RPMI7951 (cell line): ENCODE results near the gene THSD4. TPM values are rescaled to one million over a fixed set of nuclear protein-coding genes. Genes with fewer than 3 reads are reported as not detected.
"Not testable (repeated sequence)": the region's sequence is repeated elsewhere in the genome, so short reads cannot be mapped to it uniquely, and the experiment has no call there.

Experiments
- DNase-seq: peaks from one replicate; pipeline ENCODE4 v3.0.0-alpha.2; 2012; ENCODE audit warnings: low read depth
- total RNA-seq: library from RNA; depleted of rRNA; stranded (reverse); fragments of >200 nt; shearing (Covaris generic); gene quantifications from 2 replicates; pipeline ENCODE4 v1.2.3, GENCODE V29; 2014

The THSD4 gene
- total RNA-seq, 1 experiment from 2014 or later, result 25.2 TPM

- no peak for DNase-seq
Observed at GRCh38 chr15:71656425-71656824, 541.2 kb downstream of the THSD4 start.

GRCh38 chr15:71657141-71657540, 541.9 kb downstream of the THSD4 start:
- no peak for DNase-seq

- no peak for DNase-seq
Observed at GRCh38 chr15:71658036-71658435, 542.8 kb downstream of the THSD4 start.

GRCh38 chr15:71658827-71659729, 543.8 kb downstream of the THSD4 start:
- DNase-seq, result no peak

GRCh38 chr15:71659730-71660067, 544.4 kb downstream of the THSD4 start:
- peak; percentile 32 for DNase-seq

- DNase-seq, result no peak
Observed at GRCh38 chr15:71660501-71660900, 545.2 kb downstream of the THSD4 start.

GRCh38 chr15:71662306-71662705, 547.0 kb downstream of the THSD4 start:
- DNase-seq, result no peak

- DNase-seq, result no peak
Observed at GRCh38 chr15:71664622-71665021, 549.4 kb downstream of the THSD4 start.

GRCh38 chr15:71666763-71667620, 551.7 kb downstream of the THSD4 start:
- no peak for DNase-seq

GRCh38 chr15:71669688-71670087, 554.4 kb downstream of the THSD4 start:
- peak; percentile 47 for DNase-seq

GRCh38 chr15:71670222-71670621, 555.0 kb downstream of the THSD4 start:
- not testable (repeated sequence) for DNase-seq

- DNase-seq, result no peak
Observed at GRCh38 chr15:71674354-71674753, 559.1 kb downstream of the THSD4 start.

- no peak for DNase-seq
Observed at GRCh38 chr15:71677352-71677751, 562.1 kb downstream of the THSD4 start.

- no peak for DNase-seq
Observed at GRCh38 chr15:71677766-71678165, 562.5 kb downstream of the THSD4 start.

- DNase-seq, result no peak
Observed at GRCh38 chr15:71678191-71678590, 562.9 kb downstream of the THSD4 start.

GRCh38 chr15:71678605-71679004, 563.3 kb downstream of the THSD4 start:
- no peak for DNase-seq

- no peak for DNase-seq
Observed at GRCh38 chr15:71679223-71679792, 564.0 kb downstream of the THSD4 start.

GRCh38 chr15:71679793-71680353, 564.6 kb downstream of the THSD4 start:
- peak; percentile 73 for DNase-seq

- no peak for DNase-seq
Observed at GRCh38 chr15:71682001-71682400, 566.7 kb downstream of the THSD4 start.

GRCh38 chr15:71683411-71684274, 568.4 kb downstream of the THSD4 start:
- no peak for DNase-seq

- no peak for DNase-seq
Observed at GRCh38 chr15:71685420-71685993, 570.2 kb downstream of the THSD4 start.
